ENCODE results near the gene CNTRL. TPM values are rescaled to one million over a fixed set of nuclear protein-coding genes. Genes with fewer than 3 reads are reported as not detected.

CNTRL gene
- total and polyA plus RNA-seq, 2 of the 8 experiments (the other 6 are each of a cell fraction or from before 2014, with no cell fraction given), result 5.1 to 13.9 TPM

DNA sequence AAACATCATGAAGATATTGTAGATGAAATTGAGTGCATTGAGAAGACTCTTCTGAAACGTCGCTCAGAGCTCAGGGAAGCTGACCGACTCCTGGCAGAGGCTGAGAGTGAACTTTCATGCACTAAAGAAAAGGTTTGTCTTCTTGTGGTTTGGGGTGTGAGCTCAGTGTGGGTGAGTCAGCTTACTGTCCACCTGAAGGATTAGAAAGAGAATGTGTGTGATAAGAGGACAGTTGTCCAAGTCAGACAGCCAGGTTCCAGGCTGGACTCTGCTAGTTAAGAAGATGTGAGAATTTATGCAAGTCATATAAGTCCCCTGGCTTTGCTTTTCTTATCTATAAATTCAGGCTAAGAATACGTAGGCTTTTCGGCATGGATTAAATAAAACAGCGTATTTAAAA, 80.0 kb downstream of the CNTRL start (continued):
- TF ChIP-seq CEBPB (IDR thresholded peaks at IDR 0.05; ENCODE audit: low read depth, low read length), result no peak
- no peak for TF ChIP-seq JUN (IDR thresholded peaks at IDR 0.05; ENCODE audit: low read depth, low read length)
- no peak for TF ChIP-seq CBX5 (IDR thresholded peaks at IDR 0.05; ENCODE audit: low read depth, low read length)
- no peak for TF ChIP-seq KDM4A (IDR thresholded peaks at IDR 0.05; ENCODE audit: low read depth, low read length, severe bottlenecking)
- TF ChIP-seq TAF7 (optimal IDR thresholded peaks at IDR 0.05; ENCODE audit: borderline replicate concordance, low read depth, low read length), result no peak
- no peak for TF ChIP-seq ZNF274 (IDR thresholded peaks at IDR 0.05; ENCODE audit: borderline replicate concordance, extremely low read depth, low read length)
